HG03457 (cell line): Measurements from ENCODE around the gene MT2A.
A peak's percentile ranks its signal among the peaks of the same experiment; 100 is the strongest.
"Not testable (repeated sequence)": the region's sequence is repeated elsewhere in the genome, so short reads cannot be mapped to it uniquely, and the experiment has no call there.

Source experiments
- ATAC-seq: cut with Tn5 transposase; IDR thresholded peaks from one replicate; pipeline ENCODE4 v1.9.1; 2021; ENCODE audit warnings: moderate number of reproducible peaks; ENCODE audit not compliant: unreplicated experiment

The MT2A gene

GRCh38 chr16:56618138-56618537 is 9.8 kb downstream of the MT2A start:
- ATAC-seq = no peak

DNA sequence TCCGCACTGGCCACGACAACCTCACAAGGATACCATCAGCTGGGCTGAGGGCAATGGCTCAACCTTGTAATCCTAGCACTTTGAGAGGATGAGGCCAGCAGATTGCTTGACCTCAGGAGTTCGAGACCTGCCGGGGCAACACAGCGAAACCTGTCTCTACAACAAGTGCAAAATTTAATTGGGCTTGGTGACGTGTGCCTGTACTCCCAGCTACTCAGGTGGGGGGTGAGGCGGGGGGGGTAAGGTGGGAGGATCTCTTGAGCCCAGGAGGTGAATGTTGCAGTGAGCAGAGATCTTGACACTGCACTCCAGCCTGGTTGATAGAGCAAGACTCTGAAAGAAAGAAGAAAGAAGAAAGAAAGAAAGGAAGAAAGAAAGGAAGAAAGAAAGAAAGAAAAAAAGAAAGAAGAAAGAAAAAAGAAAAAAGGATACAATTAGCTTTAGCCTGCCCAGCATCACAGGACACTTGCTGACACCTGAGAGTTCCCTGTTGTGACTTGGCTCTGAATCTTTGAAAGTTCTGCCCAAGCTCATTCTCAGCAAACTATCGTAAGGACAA is 12.0 kb downstream of the MT2A start:
- ATAC-seq = no peak

- ATAC-seq = not testable (repeated sequence)
These were observed 13.5 kb downstream of the MT2A start for GRCh38 chr16:56621665-56622445.

DNA sequence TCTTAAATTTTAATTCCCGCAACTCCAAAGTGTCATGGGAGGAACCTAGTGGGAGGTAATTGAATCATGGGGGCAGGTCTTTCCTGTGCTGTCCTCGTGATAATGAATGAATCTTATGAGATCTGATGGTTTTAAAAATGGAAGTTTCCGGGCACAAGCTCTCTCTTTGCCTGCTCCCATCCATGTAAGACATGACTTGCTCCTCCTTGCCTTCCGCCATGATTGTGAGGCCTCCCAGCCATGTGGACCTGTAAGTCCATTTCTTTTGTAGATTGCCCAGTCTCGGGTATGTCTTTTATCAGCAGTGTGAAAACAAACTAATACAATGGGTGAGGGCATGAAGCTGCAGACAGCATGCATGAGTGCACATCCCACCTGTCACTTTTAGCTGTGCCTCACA is 14.8 kb downstream of the MT2A start:
- not testable (repeated sequence) for ATAC-seq

- ATAC-seq = no peak
These were observed 15.3 kb downstream of the MT2A start for GRCh38 chr16:56623637-56624036.

GRCh38 chr16:56625140-56625942 is 17.0 kb downstream of the MT2A start, which contains the start of gene MT1E:
Gene MT1E (plus strand): TSS chr16:56625781. CDS start chr16:56625852, 71 bp downstream.
- peak; percentile 56 for ATAC-seq

DNA sequence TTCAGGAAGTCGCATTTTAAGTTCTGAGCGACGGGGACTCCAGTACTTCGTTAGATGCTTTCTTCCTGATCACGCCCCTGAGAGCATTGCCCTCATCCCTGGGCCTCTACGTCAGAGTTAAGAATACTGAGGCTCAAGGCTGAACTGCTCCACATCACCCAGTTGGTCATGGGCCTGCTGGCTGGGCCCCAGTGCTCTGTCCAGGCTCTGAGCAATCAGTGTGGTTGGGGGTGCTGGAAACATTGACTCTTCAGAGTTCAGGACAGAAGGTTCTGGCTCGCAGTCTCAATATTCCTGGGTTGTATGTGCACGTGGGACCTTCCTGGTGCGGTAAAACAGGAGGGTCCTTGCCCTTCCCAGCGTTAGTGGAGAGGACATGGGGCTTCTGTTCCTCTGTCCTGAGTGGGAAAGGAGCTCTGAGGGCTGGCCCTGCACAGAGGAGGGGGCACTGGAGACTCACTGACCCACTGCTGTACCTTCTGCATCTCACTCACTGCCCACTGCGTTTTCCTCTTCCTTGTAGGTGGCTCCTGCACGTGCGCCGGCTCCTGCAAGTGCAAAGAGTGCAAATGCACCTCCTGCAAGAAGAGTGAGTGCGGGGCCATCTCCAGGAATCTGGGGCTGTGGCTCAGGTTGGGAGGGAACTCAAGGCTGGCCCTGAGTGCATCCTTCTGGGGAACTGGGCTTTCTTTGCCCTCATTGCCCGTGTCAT is 17.7 kb downstream of the MT2A start:
- peak; percentile 20 for ATAC-seq

DNA sequence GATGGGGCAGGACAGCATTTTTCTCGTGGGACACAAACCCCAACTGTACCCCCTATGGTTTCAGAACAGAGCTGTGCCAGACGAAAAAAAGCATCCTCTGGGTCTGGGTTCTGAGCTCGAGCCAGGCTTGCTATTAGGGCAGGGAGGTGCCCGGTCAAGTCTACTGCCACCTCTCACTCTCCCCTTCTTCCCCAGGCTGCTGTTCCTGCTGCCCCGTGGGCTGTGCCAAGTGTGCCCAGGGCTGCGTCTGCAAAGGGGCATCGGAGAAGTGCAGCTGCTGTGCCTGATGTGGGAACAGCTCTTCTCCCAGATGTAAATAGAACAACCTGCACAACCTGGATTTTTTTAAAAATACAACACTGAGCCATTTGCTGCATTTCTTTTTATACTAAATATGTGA is 18.3 kb downstream of the MT2A start:
- no peak for ATAC-seq

GRCh38 chr16:56628486-56629350 is 20.3 kb downstream of the MT2A start:
- no peak for ATAC-seq

DNA sequence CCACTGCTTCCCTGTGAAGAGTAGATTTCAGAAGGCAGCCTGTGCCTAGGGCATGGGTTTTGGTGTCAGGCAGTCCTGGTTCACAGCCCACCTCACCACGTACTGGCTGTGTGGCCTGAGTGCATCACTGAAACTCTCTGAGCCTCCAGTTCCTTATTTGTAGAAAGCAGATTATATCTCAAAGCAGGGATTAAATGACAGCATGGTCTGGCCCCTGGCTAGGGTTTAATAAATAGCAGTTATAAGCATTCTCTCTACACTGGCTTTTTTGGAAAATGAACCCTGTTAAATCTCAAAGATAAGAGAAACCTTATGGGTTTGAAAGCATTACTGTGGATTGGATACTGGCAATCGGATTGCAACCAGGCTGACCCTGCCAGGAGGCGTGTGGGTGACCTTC is 21.1 kb downstream of the MT2A start:
- ATAC-seq = no peak

DNA sequence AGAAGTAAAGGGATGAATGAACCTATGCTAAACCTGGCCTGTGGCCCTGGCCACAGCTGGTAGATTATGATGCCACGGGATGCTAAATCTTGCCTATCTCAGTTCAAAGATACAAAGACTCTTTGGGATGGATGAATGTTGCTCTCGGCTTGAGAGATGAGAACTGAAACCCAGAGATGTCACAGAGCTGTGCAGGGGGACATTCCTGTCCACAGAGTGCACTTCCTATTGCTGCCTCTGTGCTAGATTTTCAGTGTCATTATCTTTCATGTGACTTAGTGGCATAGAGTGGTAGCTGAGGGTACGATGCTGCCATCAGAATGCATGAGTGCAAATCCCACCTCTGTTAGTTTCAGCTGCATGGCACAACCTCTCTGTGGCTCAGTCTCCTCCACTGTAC is 21.8 kb downstream of the MT2A start:
- ATAC-seq = peak; percentile 55

- ATAC-seq = no peak
These were observed 22.8 kb downstream of the MT2A start for GRCh38 chr16:56631197-56631596.

DNA sequence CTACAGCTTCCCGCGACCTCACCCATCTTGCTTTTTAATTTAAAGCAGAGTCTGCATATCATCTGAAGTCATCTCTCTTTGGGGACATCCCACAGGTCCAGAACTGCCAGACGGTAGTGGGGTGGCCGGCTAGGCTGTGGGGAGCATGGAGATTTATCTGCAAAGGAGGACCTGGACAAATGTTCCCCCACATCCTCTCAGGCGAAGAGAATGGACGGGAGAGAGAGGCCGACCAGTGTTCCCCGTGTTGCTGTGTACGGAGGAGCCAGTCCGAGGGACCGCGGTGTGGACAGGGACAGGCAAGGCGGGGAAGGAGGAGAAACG is 23.4 kb downstream of the MT2A start:
- no peak for ATAC-seq

- no peak for ATAC-seq
These were observed 23.9 kb downstream of the MT2A start, which contains the start of gene MT1M for GRCh38 chr16:56632156-56632847. Gene MT1M (plus strand): TSS chr16:56632659. CDS start chr16:56632732, 73 bp downstream.

- ATAC-seq = no peak
These were observed 24.5 kb downstream of the MT2A start for GRCh38 chr16:56632848-56633365.

DNA sequence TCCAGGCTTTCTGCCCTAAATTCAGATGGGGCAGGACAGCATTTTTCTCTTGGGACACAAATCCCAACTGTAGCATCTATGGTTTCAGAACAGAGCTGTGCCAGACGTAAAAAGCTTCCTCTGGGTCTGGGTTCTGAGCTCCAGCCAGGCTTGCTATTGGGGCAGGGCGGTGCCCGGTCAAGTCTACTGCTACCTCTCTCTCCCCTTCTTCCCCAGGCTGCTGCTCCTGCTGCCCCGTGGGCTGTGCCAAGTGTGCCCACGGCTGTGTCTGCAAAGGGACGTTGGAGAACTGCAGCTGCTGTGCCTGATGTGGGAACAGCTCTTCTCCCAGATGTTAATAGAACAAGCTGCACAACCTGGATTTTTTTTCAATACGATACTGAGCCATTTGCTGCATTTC is 25.2 kb downstream of the MT2A start:
- ATAC-seq = no peak

DNA sequence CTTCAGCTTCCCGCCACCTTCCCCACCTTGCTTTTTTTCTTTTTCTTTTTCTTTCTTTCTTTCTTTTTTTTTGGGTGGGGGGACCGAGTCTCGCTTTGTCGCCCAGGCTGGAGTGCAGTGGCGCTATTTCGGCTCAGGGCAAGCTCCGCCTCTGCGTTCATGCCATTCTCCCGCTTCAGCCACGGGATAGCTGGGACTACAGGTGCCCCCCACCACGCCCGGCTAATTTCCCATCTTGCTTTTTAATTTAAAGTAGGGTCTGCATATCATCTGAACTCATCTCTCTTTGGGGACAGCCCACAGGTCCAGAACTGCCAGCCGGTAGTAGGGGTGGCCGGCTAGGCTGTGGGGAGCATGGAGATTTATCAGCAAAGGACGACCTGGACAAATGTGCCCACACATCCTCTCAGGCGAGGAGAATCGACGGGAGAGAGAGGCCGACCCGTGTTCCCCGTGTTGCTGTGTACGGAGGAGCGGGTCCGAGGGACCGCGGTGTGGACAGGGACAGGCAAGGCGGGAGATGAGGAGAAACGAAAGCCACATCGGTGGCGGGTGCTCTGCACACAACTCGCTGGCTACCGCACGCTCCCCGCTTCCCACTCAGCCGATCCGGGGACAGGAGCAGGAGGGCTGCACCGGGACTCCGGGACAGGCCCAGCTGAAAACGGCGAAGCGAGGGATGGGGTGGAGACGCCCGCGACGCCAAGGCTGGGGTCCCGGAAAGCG is 26.5 kb downstream of the MT2A start:
- ATAC-seq = no peak

- no peak for ATAC-seq
These were observed 27.1 kb downstream of the MT2A start for GRCh38 chr16:56635441-56635967.
